Measurements from ENCODE around the gene PLA2G2F.

PLA2G2F gene

GRCh38 chr1:20143318-20143717 lies 4.2 kb downstream of the PLA2G2F start:
- no peak for DNase-seq (ENCODE audit: insufficient read length, low spot score)
- TF ChIP-seq POLR2A (IDR thresholded peaks at IDR 0.05; ENCODE audit: low read depth, low read length): no peak
- no peak for FAIRE-seq

GRCh38 chr1:20143734-20144565 lies 4.8 kb downstream of the PLA2G2F start:
- DNase-seq (ENCODE audit: insufficient read length, low spot score): no peak
- TF ChIP-seq POLR2A (IDR thresholded peaks at IDR 0.05; ENCODE audit: low read depth, low read length): no peak
- no peak for FAIRE-seq

- no peak for TF ChIP-seq POLR2A (IDR thresholded peaks at IDR 0.05; ENCODE audit: low read depth, low read length)
- no peak for DNase-seq (ENCODE audit: insufficient read length, low spot score)
- no peak for FAIRE-seq
These were observed 8.9 kb downstream of the PLA2G2F start for GRCh38 chr1:20147846-20148570.

GRCh38 chr1:20148571-20149500 lies 9.7 kb downstream of the PLA2G2F start:
- TF ChIP-seq POLR2A (IDR thresholded peaks at IDR 0.05; ENCODE audit: low read depth, low read length): no peak
- FAIRE-seq (no peak), DNase-seq (ENCODE audit: insufficient read length, low spot score) (no peak)

GRCh38 chr1:20149601-20150325 lies 10.6 kb downstream of the PLA2G2F start:
- FAIRE-seq: no peak
- TF ChIP-seq POLR2A (IDR thresholded peaks at IDR 0.05; ENCODE audit: low read depth, low read length): no peak
- DNase-seq (ENCODE audit: insufficient read length, low spot score): no peak

- FAIRE-seq (no peak), DNase-seq (ENCODE audit: insufficient read length, low spot score) (no peak)
- no peak for TF ChIP-seq POLR2A (IDR thresholded peaks at IDR 0.05; ENCODE audit: low read depth, low read length)
These were observed 11.2 kb downstream of the PLA2G2F start for GRCh38 chr1:20150326-20150705.

GRCh38 chr1:20150969-20151368 lies 11.8 kb downstream of the PLA2G2F start:
- no peak for TF ChIP-seq POLR2A (IDR thresholded peaks at IDR 0.05; ENCODE audit: low read depth, low read length)
- FAIRE-seq: no peak
- no peak for DNase-seq (ENCODE audit: insufficient read length, low spot score)

GRCh38 chr1:20151906-20152598 lies 12.9 kb downstream of the PLA2G2F start:
- peak; percentile 83 for DNase-seq (ENCODE audit: insufficient read length, low spot score)
- TF ChIP-seq POLR2A (IDR thresholded peaks at IDR 0.05; ENCODE audit: low read depth, low read length): no peak
- FAIRE-seq: peak; percentile 15

- DNase-seq (ENCODE audit: insufficient read length, low spot score) (no peak), FAIRE-seq (no peak)
- TF ChIP-seq POLR2A (IDR thresholded peaks at IDR 0.05; ENCODE audit: low read depth, low read length): no peak
These were observed 13.4 kb downstream of the PLA2G2F start for GRCh38 chr1:20152599-20152930.

- DNase-seq (ENCODE audit: insufficient read length, low spot score): no peak
- TF ChIP-seq POLR2A (IDR thresholded peaks at IDR 0.05; ENCODE audit: low read depth, low read length): no peak
- FAIRE-seq: no peak
These were observed 13.9 kb downstream of the PLA2G2F start for GRCh38 chr1:20153000-20153418.

- FAIRE-seq (no peak), DNase-seq (ENCODE audit: insufficient read length, low spot score) (no peak)
- no peak for TF ChIP-seq POLR2A (IDR thresholded peaks at IDR 0.05; ENCODE audit: low read depth, low read length)
These were observed 15.2 kb downstream of the PLA2G2F start for GRCh38 chr1:20154301-20154831.

GRCh38 chr1:20158358-20159070 lies 19.4 kb downstream of the PLA2G2F start:
- DNase-seq (ENCODE audit: insufficient read length, low spot score) (no peak), FAIRE-seq (no peak)
- no peak for TF ChIP-seq POLR2A (IDR thresholded peaks at IDR 0.05; ENCODE audit: low read depth, low read length)
